SIG-M5 (cell line): ENCODE data around the gene MAGI1.
"Not testable (repeated sequence)": the region's sequence is repeated elsewhere in the genome, so short reads cannot be mapped to it uniquely, and the experiment has no call there.

Source experiments
- DNase-seq: peaks from one replicate; lab custom pipeline; 2025; lab: John Stamatoyannopoulos, UW

MAGI1 gene

DNA sequence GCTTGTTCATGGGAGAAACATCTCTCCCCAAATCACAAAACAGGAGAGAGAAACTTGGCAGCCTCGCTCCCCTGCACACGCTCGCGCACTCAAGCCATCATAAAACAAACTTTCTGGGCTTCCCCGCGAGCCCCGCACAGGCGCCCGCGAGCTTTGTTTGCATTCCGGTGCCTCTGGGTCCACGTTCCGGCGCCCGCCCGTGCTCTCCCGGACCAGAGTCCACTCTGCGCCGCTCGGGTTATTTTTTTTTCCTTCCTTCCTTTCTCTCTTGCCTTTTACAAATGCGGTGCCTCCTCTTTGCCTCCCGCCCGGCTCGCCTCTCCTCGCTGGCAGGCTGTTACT is 363 bp downstream of the MAGI1 start:
- no peak for DNase-seq

DNA sequence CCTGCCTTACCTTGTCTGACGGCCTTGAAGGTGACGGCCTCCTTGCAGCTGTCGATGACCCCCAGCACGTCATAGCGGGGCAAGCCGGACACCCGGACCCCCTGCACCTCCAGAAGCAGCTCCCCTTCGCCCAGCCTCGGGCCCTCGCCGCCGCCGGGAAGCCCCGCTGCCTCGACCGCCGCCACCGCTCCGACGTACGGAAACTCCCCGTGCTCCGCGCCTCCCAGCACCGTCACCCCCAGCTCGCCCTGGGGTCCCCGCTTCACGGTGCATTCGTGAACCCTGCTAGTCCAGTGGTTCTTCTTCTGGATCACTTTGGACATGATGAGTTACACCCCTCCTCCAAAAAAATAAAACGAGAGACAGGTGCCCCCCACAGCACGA is 740 bp downstream of the MAGI1 start:
- DNase-seq, result no peak

DNA sequence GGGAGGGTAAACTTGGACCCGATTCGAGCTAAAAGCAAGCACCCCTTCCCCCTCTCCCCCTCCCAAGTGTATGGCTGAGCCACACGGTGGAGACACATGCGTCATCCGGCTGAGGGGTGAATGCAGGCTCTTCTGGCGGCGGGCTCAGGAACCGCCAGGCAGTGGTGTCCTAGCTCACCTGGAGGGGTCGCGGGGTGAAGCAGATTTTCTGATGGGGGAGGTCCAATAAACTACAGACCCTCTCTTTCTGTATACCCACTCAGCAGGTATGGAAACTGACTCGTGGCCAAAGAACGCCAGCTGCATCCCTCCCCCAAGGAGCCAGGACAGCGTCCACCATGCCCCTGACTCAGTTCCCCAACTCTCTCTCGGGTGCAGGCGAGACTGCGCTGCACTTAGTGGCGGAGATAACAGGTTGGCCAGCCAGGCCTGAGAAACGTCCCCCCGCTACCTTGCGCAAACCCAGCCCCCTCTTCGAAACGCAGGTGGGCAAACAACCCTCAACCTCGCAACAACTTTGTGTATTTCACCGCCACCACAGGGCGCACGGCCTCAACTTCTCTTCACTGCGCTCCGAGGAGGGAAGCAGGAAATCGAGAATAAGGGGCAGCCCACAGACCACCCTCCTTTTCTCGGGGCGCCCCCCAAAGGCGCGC is 1.3 kb downstream of the MAGI1 start:
- no peak for DNase-seq

DNA sequence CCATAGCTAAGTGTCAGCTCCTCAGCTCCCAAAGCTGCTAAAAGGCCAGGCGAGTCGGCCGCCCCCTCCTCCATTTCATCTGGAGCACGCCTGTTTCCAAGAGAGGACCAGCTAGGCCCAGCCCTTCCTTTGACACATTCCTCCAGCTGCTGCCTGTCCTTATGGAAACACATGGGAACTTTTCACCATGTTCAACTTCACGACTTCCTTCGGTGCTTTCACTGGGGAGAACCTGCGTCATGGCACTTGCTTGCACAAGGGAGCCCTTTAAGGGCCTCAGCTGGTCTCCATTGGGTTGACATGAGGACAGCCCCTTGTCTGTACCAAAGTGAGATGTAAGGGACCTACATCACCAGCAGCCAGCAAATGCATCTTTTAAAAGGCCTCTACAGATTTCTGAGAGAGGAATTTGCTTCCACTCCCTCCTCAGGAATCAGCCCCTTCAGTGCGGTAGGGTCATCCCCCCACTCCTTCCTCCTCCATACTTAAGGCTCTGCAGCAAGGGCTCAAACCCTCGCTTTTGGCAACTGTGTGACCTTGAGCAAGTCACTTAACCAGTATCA is 2.1 kb downstream of the MAGI1 start:
- DNase-seq, result no peak

DNA sequence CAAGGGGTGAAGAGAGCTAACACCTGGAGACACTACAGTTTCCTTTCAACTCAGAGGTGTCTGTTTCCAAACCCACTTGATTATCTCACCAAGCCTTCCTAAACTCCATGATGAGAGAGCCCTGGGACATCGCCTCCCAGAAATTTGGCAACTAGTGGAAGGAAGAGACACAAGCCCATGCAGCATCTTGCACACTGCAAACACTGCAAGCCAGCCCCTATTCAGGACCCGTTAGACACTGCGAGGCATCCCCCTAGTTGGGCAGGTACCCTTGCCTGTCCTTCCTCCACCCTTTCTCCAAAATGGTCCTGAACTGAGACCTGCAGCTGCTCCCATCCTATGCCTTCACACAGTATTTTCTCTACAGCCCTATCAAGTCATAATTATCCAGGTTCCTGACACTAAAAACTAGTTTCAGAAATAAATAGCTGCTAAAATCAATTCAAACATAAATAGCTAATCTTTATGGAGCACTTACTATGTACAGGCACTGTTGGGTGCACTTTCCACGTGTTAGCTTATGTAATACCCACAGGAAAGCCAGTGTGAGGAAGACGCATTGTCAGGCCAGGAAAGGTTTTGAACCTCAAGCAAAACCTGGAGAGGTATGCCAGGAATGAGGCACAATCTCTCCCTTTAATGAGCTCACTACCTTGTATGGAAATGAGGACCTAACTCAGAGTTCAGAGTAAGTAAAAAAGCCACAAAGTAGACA is 2.8 kb downstream of the MAGI1 start:
- no peak for DNase-seq

- no peak for DNase-seq
These were observed 5.2 kb downstream of the MAGI1 start for GRCh38 chr3:66033241-66034138.

DNA sequence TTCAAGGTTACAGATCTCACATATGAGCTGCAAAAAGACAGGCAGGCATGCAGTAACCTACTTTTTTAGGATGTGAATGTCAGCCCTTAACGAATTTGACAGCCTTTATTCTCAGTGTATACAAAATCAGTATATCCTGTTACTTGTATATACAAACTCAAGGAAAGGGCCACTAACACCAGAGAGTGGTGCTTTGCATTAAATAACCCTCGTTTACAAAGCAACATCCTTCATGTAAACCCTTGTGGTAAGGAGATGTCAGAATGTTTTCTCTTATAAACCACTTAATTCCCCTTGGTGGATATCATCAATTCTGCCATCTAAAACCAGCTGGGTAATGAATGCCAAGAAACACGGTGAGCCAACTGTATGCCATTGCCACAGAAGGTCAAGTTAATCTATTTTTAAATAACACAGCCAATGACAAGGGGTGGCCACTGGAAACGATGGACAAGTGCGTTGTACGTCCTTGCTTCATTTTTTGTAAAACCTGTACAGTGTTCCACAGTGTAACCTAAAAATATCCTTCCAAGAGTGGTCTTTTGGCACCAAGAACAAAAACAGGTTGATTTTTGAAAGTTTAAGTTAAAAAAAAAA is 7.5 kb downstream of the MAGI1 start:
- no peak for DNase-seq

- DNase-seq, result no peak
These were observed 9.3 kb downstream of the MAGI1 start for GRCh38 chr3:66029443-66029842.

DNA sequence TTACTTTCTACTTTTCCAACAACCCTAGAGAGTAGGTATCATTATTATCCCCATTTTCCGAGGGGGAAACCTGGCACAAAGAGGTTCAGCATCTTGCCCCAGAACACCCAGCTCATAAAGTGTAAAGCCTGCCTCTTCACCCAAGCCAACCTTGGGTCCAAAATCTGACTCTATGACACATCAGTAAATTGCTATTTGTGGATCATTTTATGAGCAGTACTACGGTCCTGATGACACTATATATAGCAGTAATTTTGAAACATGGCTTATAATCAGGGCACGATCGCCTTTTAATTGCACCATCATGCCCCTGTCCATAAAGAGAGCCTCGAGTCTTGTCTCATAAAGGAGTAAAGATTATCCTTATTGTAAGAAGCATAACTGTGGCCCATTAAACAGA is 9.7 kb downstream of the MAGI1 start:
- no peak for DNase-seq

GRCh38 chr3:66028457-66028856 is 10.3 kb downstream of the MAGI1 start:
- no peak for DNase-seq

GRCh38 chr3:66027099-66027498 is 11.6 kb downstream of the MAGI1 start:
- not testable (repeated sequence) for DNase-seq

- no peak for DNase-seq
These were observed 14.9 kb downstream of the MAGI1 start for GRCh38 chr3:66023738-66024385.

DNA sequence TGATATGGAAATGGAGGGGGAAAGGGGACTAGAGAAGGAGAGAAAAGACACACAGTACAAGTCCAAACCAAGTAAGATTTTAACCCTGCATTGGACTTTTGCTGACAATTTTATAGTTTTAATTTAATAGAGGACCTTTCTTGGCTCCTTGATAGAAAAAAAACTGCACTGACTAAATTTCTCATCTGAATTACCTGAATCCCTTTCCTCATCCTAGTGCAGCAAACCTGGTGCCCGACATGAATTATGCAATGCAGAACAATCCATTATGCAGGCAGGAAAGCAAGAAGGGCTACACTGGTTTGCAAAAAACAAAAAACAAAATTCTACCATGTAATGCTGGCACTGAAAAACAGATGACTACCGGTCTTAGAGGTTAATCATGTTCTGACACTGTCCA is 15.5 kb downstream of the MAGI1 start:
- DNase-seq, result no peak

DNA sequence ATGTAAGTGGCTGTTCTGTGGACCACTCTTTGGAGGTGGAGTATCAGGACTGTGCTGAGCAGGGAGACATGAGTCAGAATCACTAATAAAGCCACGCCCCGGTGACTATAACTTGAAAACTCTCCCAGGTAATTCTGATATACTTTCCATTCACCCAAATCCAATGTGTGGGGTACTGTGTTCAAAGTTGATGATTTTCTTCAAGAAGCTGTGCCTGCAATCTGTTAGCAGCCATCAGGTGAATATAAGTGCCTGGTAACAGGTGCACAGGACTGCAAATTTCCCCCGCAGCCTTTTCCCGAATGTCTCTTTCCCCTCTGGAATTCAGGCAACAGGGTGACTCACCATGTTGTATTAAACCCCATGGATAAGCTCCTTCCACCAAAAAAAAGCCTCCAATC is 17.0 kb downstream of the MAGI1 start:
- no peak for DNase-seq

DNA sequence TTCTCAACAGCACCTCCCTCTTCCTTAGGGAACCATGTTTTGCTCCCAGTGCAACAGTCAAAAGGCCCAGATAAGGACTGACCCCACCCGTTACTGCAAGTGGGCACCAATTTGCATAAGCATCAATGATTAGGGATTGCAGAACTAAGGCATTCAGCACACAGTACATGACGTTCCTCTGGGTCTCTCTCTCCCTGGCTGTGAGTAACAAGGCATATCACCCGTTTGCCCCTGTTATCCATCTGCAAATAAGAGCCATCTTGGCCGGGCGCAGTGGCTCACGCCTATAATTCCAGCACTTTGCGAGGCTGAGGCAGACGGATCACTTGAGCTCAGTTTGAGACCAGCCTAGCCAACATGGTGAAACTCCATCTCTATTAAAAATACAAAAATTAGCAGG is 18.8 kb downstream of the MAGI1 start:
- DNase-seq, result no peak

GRCh38 chr3:66018057-66019033 is 20.4 kb downstream of the MAGI1 start:
- DNase-seq, result no peak

DNA sequence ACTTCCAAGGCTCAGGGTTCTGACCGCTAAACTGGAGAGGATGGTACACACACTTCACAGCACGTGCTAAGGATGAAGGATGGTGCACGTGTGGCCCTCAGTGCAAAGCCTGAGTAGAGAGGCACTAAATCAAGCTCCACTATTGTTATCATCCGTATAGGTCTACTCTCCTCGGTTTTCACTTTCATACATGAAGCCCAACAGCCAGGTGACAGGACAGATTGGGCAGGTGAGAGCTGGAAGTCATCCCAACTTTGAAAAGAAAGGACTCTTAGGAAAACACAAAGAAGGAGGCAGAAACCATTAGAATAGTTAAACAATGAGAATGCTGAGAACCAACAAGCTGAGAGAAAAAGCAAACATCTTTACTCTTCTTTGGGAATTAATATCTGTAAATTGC is 21.1 kb downstream of the MAGI1 start:
- no peak for DNase-seq

GRCh38 chr3:66017084-66017483 is 21.6 kb downstream of the MAGI1 start:
- no peak for DNase-seq

GRCh38 chr3:66015841-66016240 is 22.9 kb downstream of the MAGI1 start:
- no peak for DNase-seq

DNA sequence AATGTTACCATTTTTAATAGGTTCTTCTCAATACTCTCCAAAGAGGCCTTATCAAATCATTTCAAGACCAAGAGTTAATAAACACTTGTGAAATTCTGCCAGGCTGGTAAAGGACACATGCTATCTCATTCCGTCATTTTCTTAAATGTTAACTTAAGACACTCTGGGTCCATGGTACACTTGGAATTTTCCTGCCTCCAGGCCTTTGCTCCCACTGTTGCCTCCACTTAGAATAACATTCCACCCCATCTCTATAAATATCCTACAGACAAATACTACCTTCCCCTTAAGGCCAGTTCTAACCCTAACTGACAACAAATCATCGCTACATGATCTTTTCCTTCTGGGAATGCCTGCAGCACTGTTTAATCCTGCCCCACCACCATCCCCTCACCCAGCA is 24.1 kb downstream of the MAGI1 start:
- no peak for DNase-seq

DNA sequence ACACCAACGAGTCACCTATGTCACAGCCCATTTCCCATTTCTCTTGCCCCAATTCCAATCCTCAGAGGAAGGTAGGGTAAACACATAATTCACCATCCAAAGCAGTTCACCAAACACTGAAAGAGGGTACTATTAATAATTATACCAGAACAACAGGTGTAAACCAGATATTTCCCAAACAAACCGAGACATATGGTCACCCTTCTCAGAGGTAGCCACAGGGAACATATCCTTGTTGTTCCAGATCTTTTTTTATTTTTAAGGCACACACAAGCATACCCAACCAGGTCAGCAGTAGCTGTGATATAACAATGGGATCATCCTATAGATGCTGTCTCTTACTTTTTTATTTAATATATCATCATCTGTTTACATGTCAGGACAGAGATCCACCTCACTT is 24.7 kb downstream of the MAGI1 start:
- DNase-seq, result no peak
